ENCODE data around the gene PARD6B. TPM values are rescaled to one million over a fixed set of nuclear protein-coding genes. Genes with fewer than 3 reads are reported as not detected.
"Not testable (repeated sequence)": the region's sequence is repeated elsewhere in the genome, so short reads cannot be mapped to it uniquely, and the experiment has no call there.

PARD6B gene
- total RNA-seq, 2 experiments from 2014 or later: 4.3 to 6.0 TPM

GRCh38 chr20:50693001-50693400 is 38.4 kb upstream of the PARD6B start:
- peaks cover 43% of the 10 kb centered on the region for H3K27me3 Mint-ChIP-seq (ENCODE audit: low read depth)
- no peaks in the 10 kb centered on the region for H3K36me3 Mint-ChIP-seq (ENCODE audit: low read depth)
- H3K4me3 Mint-ChIP-seq: no peak overlapping the region
- DNase-seq (no peak), ATAC-seq (no peak)
- CTCF ChIA-PET: no interaction called here
- peaks cover 9% of the 10 kb centered on the region for H3K4me1 Mint-ChIP-seq (ENCODE audit: low read depth)
- no peak overlapping the region for H3K27ac Mint-ChIP-seq
- H3K9me3 Mint-ChIP-seq (ENCODE audit: insufficient read depth): no peaks in the 10 kb centered on the region
- POLR2A ChIA-PET: no interaction called here

GRCh38 chr20:50694379-50695134 is 36.8 kb upstream of the PARD6B start:
- CTCF ChIA-PET: no interaction called here
- POLR2A ChIA-PET: no interaction called here

DNA sequence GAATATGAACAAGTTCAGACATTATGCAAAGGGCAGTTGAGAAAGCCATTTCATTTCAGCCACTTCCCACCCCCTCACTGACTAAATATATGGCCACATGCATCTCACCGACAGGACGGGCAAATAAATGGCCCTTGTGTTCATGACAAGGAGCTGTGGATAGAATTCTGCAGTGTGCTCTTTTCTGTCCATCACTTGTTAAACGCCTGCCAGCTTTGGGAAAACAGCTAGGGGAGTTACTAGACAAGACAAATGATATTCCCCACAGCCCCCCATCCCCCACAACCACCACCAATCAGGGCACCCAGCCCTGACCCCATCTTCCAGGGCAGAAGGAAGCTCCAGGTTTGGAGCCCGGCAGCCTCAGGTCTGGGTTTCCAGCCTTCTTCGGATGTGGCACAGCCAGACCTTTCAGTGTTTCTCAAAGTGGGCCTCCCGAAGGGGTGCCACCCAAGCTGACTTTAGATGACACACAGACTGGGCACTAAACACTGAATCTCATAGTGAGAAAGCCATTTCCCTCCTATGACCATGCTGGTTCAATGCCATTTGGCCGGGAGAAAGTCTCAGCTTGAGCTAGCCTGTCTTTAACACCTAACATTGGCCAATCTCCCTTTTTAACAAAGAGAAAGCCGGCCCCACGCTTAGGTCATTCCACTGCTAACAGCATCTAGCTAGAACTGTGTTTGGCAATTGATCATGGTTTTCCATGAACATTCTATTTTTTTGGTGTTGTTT is 36.1 kb upstream of the PARD6B start:
- peaks cover 31% of the 10 kb centered on the region for H3K27me3 Mint-ChIP-seq (ENCODE audit: low read depth)
- H3K27ac Mint-ChIP-seq: no peak overlapping the region
- ChIA-PET CTCF (interaction anchor here (1.7 kb wide), 1 partner anchor 54 kb away, joined by 7 read pairs; no protein-coding TSS in a partner anchor), POLR2A (no interaction called here)
- H3K4me1 Mint-ChIP-seq (ENCODE audit: low read depth): peaks cover 9% of the 10 kb centered on the region
- no peak overlapping the region for H3K4me3 Mint-ChIP-seq
- ATAC-seq (no peak), DNase-seq (no peak)
- H3K36me3 Mint-ChIP-seq (ENCODE audit: low read depth): no peaks in the 10 kb centered on the region
- no peaks in the 10 kb centered on the region for H3K9me3 Mint-ChIP-seq (ENCODE audit: insufficient read depth)

More at GRCh38 chr20:50694379-50695134, 36.8 kb upstream of the PARD6B start:
- no peak overlapping the region for H3K4me3 Mint-ChIP-seq
- peaks cover 38% of the 10 kb centered on the region for H3K27me3 Mint-ChIP-seq (ENCODE audit: low read depth)
- no peaks in the 10 kb centered on the region for H3K9me3 Mint-ChIP-seq (ENCODE audit: insufficient read depth)
- ATAC-seq: no peak
- H3K36me3 Mint-ChIP-seq (ENCODE audit: low read depth): no peaks in the 10 kb centered on the region
- DNase-seq: no peak
- peaks cover 9% of the 10 kb centered on the region for H3K4me1 Mint-ChIP-seq (ENCODE audit: low read depth)
- H3K27ac Mint-ChIP-seq: no peak overlapping the region

- POLR2A ChIA-PET; CTCF ChIA-PET; H3K27ac Mint-ChIP-seq; DNase-seq; ATAC-seq; H3K9me3 Mint-ChIP-seq (ENCODE audit: insufficient read depth); H3K4me1 Mint-ChIP-seq (ENCODE audit: low read depth); H3K27me3 Mint-ChIP-seq (ENCODE audit: low read depth); H3K4me3 Mint-ChIP-seq; H3K36me3 Mint-ChIP-seq (ENCODE audit: low read depth): not testable (repeated sequence)
These were observed 33.1 kb upstream of the PARD6B start for GRCh38 chr20:50698255-50698654.

DNA sequence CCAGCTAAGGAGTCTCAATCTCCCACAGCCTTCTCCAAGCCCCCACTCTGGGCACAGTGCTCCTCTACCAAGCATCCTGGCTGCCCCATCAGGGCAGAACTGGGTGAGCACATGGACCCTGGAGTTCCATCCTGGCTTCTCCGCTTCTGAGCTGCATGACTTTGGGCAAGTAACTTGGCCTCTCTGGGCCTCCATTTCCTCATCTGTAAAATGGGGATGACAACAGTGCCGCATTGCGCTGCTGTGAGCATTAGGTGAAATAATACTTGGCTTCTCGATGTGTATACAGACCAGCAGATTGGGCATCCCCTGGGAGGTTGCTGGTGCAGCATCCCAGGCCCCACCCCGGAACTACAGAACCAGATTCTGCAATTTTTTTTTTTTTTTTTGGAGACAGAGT is 31.7 kb upstream of the PARD6B start:
- Mint-ChIP-seq H3K27ac (no peak overlapping the region), H3K9me3 (ENCODE audit: insufficient read depth) (no peaks in the 10 kb centered on the region)
- POLR2A ChIA-PET: no interaction called here

GRCh38 chr20:50701041-50701963 is 30.1 kb upstream of the PARD6B start:
- H3K9me3 Mint-ChIP-seq (ENCODE audit: insufficient read depth): no peaks in the 10 kb centered on the region
- no peaks in the 10 kb centered on the region for H3K36me3 Mint-ChIP-seq (ENCODE audit: low read depth)
- POLR2A ChIA-PET: no interaction called here
- peaks cover 4% of the 10 kb centered on the region for H3K4me1 Mint-ChIP-seq (ENCODE audit: low read depth)
- H3K27me3 Mint-ChIP-seq (ENCODE audit: low read depth): peaks cover 9% of the 10 kb centered on the region
- no peak for DNase-seq
- ATAC-seq: no peak
- no peak overlapping the region for H3K27ac Mint-ChIP-seq
- no peak overlapping the region for H3K4me3 Mint-ChIP-seq
- CTCF ChIA-PET: no interaction called here

More for the DNA sequence above, 31.7 kb upstream of the PARD6B start:
- Mint-ChIP-seq H3K4me1 (ENCODE audit: low read depth) (peaks cover under 1% of the 10 kb centered on the region), H3K36me3 (ENCODE audit: low read depth) (no peaks in the 10 kb centered on the region), H3K4me3 (no peak overlapping the region), H3K27me3 (ENCODE audit: low read depth) (peaks cover 7% of the 10 kb centered on the region)
- CTCF ChIA-PET: no interaction called here
- DNase-seq: no peak
- no peak for ATAC-seq

DNA sequence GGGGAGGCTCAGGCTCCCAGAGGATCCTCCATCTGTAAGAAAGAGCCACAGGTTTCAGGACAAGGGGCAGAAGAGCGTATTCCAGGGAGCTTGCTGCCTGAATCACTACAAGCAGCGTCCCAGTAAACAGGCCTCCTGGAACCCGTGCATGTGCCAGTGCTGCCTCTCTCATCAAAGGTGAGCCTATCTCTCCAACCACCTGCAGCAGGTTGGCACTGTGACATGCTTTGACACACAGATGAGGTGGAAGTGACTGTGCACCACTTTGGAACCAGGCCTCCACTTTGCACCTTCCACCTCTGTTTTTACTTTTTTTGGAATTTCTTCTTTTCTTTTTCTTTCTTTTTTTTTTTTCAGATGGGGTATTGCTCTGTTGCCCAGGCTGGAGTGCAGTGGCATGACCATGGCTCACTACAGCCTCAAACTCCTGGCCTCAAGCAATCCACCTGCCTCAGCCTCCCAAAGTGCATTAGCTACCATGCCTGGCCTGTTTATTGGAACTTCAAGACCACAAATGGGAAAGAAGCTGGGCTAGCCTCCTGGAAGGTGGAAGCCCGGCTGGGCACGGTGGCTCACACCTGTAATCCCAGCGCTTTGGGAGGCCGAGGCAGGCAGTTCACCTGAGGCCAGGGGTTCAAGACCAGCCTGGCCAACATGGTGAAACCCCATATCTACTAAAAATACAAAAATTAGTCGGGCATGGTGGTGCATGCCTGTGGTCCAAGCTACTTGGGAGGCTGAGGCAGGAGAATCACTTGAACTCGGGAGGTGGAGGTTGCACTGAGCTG is 27.5 kb upstream of the PARD6B start:
- CTCF ChIA-PET: interaction anchor here (0.7 kb wide), 1 partner anchor 167 kb away, joined by 3 read pairs; no protein-coding TSS in a partner anchor
- ATAC-seq; H3K36me3 Mint-ChIP-seq (ENCODE audit: low read depth); DNase-seq; POLR2A ChIA-PET; H3K27ac Mint-ChIP-seq; H3K4me1 Mint-ChIP-seq (ENCODE audit: low read depth); H3K27me3 Mint-ChIP-seq (ENCODE audit: low read depth); H3K4me3 Mint-ChIP-seq; H3K9me3 Mint-ChIP-seq (ENCODE audit: insufficient read depth): not testable (repeated sequence)

DNA sequence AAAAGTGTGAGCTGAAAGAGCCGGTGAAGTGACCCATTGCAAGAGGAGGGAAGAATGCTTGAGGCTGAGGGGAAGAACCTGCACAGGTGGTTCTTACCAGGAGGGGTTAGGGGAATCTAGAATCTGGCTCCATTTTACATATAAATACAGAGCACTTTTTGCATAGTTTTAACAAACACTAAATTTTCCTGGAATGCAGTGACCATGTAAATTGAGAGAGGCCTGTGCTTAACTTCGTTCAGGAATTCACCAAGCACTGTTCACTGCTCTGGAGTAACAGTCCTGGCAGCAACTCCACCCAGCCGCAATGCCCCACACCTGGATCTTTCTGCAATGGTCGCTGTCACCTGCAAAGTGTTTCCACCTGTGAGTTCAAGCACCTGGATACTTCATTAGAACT is 26.9 kb upstream of the PARD6B start:
- CTCF ChIA-PET: no interaction called here
- POLR2A ChIA-PET: no interaction called here

GRCh38 chr20:50704971-50705370 is 26.4 kb upstream of the PARD6B start:
- Mint-ChIP-seq H3K4me3 (no peak overlapping the region), H3K27ac (peak overlapping the region; percentile 49), H3K36me3 (ENCODE audit: low read depth) (no peaks in the 10 kb centered on the region), H3K9me3 (ENCODE audit: insufficient read depth) (no peaks in the 10 kb centered on the region), H3K4me1 (ENCODE audit: low read depth) (peaks cover 4% of the 10 kb centered on the region), H3K27me3 (ENCODE audit: low read depth) (peaks cover 7% of the 10 kb centered on the region)
- peak; percentile 42 for ATAC-seq
- peak; percentile 26 for DNase-seq
- CTCF ChIA-PET: no interaction called here
- POLR2A ChIA-PET: no interaction called here

More for the DNA sequence above, 26.9 kb upstream of the PARD6B start:
- no peak overlapping the region for H3K4me3 Mint-ChIP-seq
- no peak overlapping the region for H3K27ac Mint-ChIP-seq
- H3K4me1 Mint-ChIP-seq (ENCODE audit: low read depth): peaks cover 4% of the 10 kb centered on the region
- ATAC-seq: no peak
- peaks cover 7% of the 10 kb centered on the region for H3K27me3 Mint-ChIP-seq (ENCODE audit: low read depth)
- no peaks in the 10 kb centered on the region for H3K9me3 Mint-ChIP-seq (ENCODE audit: insufficient read depth)
- no peaks in the 10 kb centered on the region for H3K36me3 Mint-ChIP-seq (ENCODE audit: low read depth)
- DNase-seq: no peak

DNA sequence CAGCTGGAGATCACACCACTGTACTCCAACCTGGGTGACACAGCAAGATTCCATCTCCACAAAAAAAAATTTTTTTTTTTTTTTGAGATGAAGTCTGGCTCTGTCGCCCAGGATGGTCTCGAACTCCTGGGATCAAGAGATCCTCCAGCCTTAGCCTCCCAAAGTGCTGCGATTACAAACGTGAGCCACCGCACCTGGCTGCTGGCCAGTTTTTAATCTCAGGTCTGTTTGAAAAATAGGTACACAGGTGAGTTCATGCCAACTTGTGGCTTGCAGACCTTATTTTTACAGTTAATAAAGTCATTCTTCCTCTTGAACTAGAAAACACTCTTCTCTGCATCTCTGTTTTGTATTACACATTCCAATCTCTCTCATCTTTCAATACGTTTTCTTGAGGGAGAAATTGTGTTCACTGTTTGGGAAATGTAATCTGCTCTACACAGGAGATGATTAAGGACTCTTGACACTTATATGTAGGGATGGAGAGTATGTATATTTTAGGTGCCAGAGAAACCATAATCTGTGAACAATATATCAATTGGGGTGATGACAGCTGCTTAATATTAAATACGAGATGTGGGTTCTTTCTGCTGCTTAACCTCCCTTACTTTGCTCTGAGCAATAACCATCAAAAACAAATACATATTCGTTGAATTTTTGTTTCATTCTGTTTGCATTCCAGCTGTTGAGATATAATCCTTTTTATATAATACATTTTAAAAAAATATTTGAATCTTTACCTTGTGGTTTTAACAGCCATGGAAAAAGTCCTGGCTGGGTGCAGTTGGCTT is 22.3 kb upstream of the PARD6B start:
- Mint-ChIP-seq H3K36me3 (ENCODE audit: low read depth) (no peaks in the 10 kb centered on the region), H3K9me3 (ENCODE audit: insufficient read depth) (no peaks in the 10 kb centered on the region), H3K27me3 (ENCODE audit: low read depth) (peaks cover 25% of the 10 kb centered on the region), H3K4me1 (ENCODE audit: low read depth) (peaks cover 4% of the 10 kb centered on the region), H3K4me3 (no peak overlapping the region), H3K27ac (no peak overlapping the region)
- DNase-seq (no peak), ATAC-seq (no peak)
- ChIA-PET POLR2A (interaction anchor here (0.6 kb wide), 1 partner anchor 177 kb away, joined by 3 read pairs; no protein-coding TSS in a partner anchor), CTCF (interaction anchor here (1.4 kb wide), 1 partner anchor 82 kb away, joined by 3 read pairs; no protein-coding TSS in a partner anchor)

Measured in activated CD8-positive, alpha-beta T cell treated with anti-CD3 and anti-CD28 coated beads, Interleukin-2, amount 10 ng/mL, durations not matched to agents 7 days and 5 days (primary cell).